Lung (tissue), 12 donors: ENCODE data around the gene ACOT7. TPM values are rescaled to one million over a fixed set of nuclear protein-coding genes. Genes with fewer than 3 reads are reported as not detected.
A peak's percentile ranks its signal among the peaks of the same experiment; 100 is the strongest.

Source experiments
- ATAC-seq: fragments of 200-7000 bp; cut with Tn5 transposase; one replicate; pipeline ENCODE4 v1.9.1; 2020; ENCODE audit warnings: moderate number of reproducible peaks; ENCODE audit not compliant: insufficient read depth, low FRiP score
- DNase-seq, 3 donors: peaks; one replicate each; pipeline ENCODE4 v3.0.0-alpha.2; 2013 to 2017
- H3K27ac ChIP-seq, 2 donors: one replicate each; pipeline ENCODE4 v1.5.1; 2013; ENCODE audit warnings: mild to moderate bottlenecking in 2 of 2, moderate library complexity in 2 of 2, control low read depth in 1 of 2, inconsistent platforms in 1 of 2, low read depth in 1 of 2, low read length in 1 of 2
- H3K27me3 ChIP-seq, 3 donors: one replicate each; pipeline ENCODE4 v1.5.1; 2013; ENCODE audit warnings: low read length in 2 of 3; ENCODE audit not compliant: control insufficient read depth in 3 of 3, insufficient read depth in 3 of 3
- H3K36me3 ChIP-seq, 4 donors: one replicate each; pipeline ENCODE4 v1.5.1; 2013; ENCODE audit warnings: low read length in 4 of 4, mild to moderate bottlenecking in 1 of 4, moderate library complexity in 1 of 4; ENCODE audit not compliant: control insufficient read depth in 4 of 4, insufficient read depth in 4 of 4
- H3K4me1 ChIP-seq, 5 donors: one replicate each; pipeline ENCODE4 v1.5.1; 2013; ENCODE audit warnings: low read length in 5 of 5, mild to moderate bottlenecking in 2 of 5, moderate library complexity in 1 of 5; ENCODE audit not compliant: control insufficient read depth in 5 of 5, insufficient read depth in 5 of 5
- H3K4me3 ChIP-seq: one replicate; pipeline ENCODE4 v1.5.1; 2013; ENCODE audit warnings: mild to moderate bottlenecking, control low read depth, moderate library complexity
- H3K9ac ChIP-seq, 2 donors: one replicate each; pipeline ENCODE4 v1.5.1; 2013; ENCODE audit warnings: low read length in 2 of 2, control low read depth in 1 of 2; ENCODE audit not compliant: insufficient read depth in 1 of 2
- H3K9me3 ChIP-seq, 4 donors: one replicate each; pipeline ENCODE4 v1.5.1; 2013; ENCODE audit warnings: low read length in 3 of 4, mild to moderate bottlenecking in 1 of 4, moderate library complexity in 1 of 4; ENCODE audit not compliant: control insufficient read depth in 4 of 4, insufficient read depth in 3 of 4
- WGBS, 2 donors: extraction: QIAGEN DNeasy Blood & Tissue Kit; methylation state at CpG; one replicate each; pipeline ENCODE4 v1.1.7; 2013; 5-methylcytosine and 5-hydroxymethylcytosine counted together
- polyA plus RNA-seq, 2 donors: library from polyadenylated mRNA; stranded (reverse); fragments of 200-250 nt; gene quantifications; one replicate each; pipeline ENCODE4 v1.2.1, GENCODE V29; 2013
- total RNA-seq, 2 donors: library from RNA; depleted of rRNA in 1 of 2; stranded (reverse); fragments of >200 nt in 1 of 2; gene quantifications; one replicate each; pipeline ENCODE4 v1.2.1, GENCODE V29; 2014 to 2021
- TF ChIP-seq, protein P1 (sequence below): IDR thresholded peaks from 2 replicates; pipeline ENCODE4 v1.5.1; 2012; ENCODE audit warnings: mild to moderate bottlenecking; ENCODE audit errors: control extremely low read depth, extremely low read depth
- donor health status: control.
- donor health status: control.
- donor health status: Bipolar disorder and iron deficiency.
- donor health status: healthy.
- donor health status: DM: yes; HTN: yes; CAD: no.

Gene ACOT7
- total and polyA plus RNA-seq, 4 donors, result 8.8 to 37.4 (median 23.1) TPM

DNA sequence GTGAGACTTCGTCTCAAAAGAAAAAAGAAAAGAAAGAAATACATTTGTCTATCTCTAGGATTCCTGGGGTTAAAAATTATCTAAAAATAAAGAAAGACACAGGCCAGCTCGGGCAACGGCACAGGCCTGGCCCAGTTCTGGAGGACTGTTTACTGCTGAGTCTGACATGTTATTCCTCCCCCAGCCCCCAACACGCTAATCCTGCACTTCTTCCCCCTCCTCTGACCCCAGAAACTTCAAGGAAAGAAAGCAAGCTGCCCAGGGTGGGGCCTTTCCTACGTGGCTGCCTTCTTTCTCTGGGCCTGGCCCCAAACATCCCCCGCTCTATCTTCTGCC, 40.0 kb downstream of the ACOT7 start:
- no peak overlapping the region for H3K4me3 ChIP-seq
- H3K4me1 ChIP-seq, result peaks cover 0 to 24% (median 12%) of the 10 kb centered on the region in 5 donors
- ATAC-seq (no peak), DNase-seq (no peak)
- no peaks in the 10 kb centered on the region for H3K27me3 ChIP-seq
- no peaks in the 10 kb centered on the region for H3K36me3 ChIP-seq
- H3K9me3 ChIP-seq, result no peaks in the 10 kb centered on the region
- 42 to 68% methylated on average over 6 of the region's 6 CpGs for WGBS, 2 donors
- peak overlapping the region; percentile 36 to 66 for H3K27ac ChIP-seq
- no peak overlapping the region for H3K9ac ChIP-seq
- TF ChIP-seq, protein P1, sequence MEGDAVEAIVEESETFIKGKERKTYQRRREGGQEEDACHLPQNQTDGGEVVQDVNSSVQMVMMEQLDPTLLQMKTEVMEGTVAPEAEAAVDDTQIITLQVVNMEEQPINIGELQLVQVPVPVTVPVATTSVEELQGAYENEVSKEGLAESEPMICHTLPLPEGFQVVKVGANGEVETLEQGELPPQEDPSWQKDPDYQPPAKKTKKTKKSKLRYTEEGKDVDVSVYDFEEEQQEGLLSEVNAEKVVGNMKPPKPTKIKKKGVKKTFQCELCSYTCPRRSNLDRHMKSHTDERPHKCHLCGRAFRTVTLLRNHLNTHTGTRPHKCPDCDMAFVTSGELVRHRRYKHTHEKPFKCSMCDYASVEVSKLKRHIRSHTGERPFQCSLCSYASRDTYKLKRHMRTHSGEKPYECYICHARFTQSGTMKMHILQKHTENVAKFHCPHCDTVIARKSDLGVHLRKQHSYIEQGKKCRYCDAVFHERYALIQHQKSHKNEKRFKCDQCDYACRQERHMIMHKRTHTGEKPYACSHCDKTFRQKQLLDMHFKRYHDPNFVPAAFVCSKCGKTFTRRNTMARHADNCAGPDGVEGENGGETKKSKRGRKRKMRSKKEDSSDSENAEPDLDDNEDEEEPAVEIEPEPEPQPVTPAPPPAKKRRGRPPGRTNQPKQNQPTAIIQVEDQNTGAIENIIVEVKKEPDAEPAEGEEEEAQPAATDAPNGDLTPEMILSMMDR, result no peak

DNA sequence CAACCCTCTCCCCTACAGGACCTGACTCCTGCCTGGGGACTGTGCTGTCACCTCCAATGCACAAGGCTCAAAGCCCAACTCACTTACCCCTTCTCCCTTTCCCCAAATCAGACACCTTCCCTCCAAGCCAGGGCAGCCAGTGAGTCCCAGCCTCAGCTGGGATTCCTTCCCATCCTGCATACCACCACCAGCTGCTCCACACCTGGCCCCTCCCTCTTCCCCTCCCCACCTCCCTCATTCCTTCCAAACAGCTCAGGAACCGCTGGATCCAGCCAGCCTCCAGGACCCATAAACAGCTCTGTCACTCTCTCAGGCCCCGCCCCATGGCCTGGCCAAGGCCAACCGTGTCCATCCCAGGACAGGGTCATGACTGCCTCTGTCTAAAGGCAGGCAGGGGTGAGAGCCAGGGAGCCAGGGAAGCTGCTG, 41.4 kb downstream of the ACOT7 start:
- TF ChIP-seq, protein P1, result no peak
- Histone ChIP-seq H3K4me3 (no peak overlapping the region), H3K9ac (no peak overlapping the region), H3K27me3 (no peaks in the 10 kb centered on the region), H3K4me1 (peaks cover 0 to 28% (median 9%) of the 10 kb centered on the region in 5 donors), H3K27ac (peak overlapping the region in 1 of 2 donors; percentile 11), H3K9me3 (no peaks in the 10 kb centered on the region), H3K36me3 (no peaks in the 10 kb centered on the region)
- no peak for DNase-seq
- ATAC-seq, result no peak
- WGBS, 2 donors, result 68 to 88% methylated on average over 3 of the region's 3 CpGs

DNA sequence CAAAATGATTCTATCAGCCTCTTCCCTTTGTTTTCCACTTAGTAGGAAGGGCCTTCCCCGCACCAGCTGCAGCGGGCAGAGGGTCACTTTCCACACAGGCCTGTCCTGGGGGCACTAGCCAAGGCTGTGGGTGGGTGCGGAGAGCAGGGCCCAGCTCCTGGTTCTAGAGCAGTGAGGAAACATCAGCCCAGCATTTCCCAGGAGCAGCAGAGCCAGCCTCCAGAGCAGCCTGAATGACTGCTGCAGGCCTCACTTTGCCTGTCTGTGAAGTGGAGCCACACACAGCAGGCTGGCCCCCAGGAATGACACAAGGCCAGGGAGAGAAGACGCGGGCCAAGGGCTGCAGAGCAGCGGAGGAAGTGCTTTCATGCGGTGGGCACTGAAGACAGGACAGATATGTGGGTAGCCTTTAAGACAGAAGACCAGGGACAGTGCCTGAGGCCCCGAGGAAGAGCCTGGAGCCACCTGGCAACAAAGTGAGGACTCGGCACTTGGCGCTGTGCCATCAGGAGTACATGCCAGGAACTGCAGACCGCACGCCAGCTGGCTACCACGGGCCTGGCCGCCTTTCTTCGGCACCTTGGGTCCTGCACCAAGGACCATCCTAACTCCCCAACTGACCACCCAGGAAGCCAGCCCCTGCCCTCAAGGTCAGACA, 42.0 kb downstream of the ACOT7 start:
- Histone ChIP-seq H3K4me3 (no peak overlapping the region), H3K36me3 (no peaks in the 10 kb centered on the region), H3K27ac (peak overlapping the region in 1 of 2 donors; percentile 11), H3K9me3 (no peaks in the 10 kb centered on the region), H3K27me3 (no peaks in the 10 kb centered on the region), H3K4me1 (peaks cover 0 to 28% (median 9%) of the 10 kb centered on the region in 5 donors), H3K9ac (no peak overlapping the region)
- WGBS, 2 donors, result 80 to 85% methylated on average over 15 of the region's 15 CpGs
- TF ChIP-seq, protein P1, result no peak
- ATAC-seq (no peak), DNase-seq (no peak)
